Large intestine (tissue), 3 donors: ENCODE measurements around the gene PITX3. TPM values are rescaled to one million over a fixed set of nuclear protein-coding genes. Genes with fewer than 3 reads are reported as not detected.

Source experiments
- DNase-seq, 2 donors: peaks; one replicate each; pipeline versions ENCODE4 v3.0.0 to v3.0.0-alpha.2; 2013
- H3K27ac ChIP-seq: one replicate; pipeline ENCODE4 v1.5.1; 2013; ENCODE audit warnings: low read length
- H3K27me3 ChIP-seq: 2 replicates; pipeline ENCODE4 v1.6.1; 2013; ENCODE audit warnings: low read length; ENCODE audit not compliant: control insufficient read depth, insufficient read depth
- H3K36me3 ChIP-seq: 2 replicates; pipeline ENCODE4 v1.6.1; 2013; ENCODE audit warnings: low read length; ENCODE audit not compliant: control insufficient read depth, insufficient read depth
- H3K4me1 ChIP-seq: one replicate; pipeline ENCODE4 v1.6.1; 2013; ENCODE audit warnings: low read length; ENCODE audit not compliant: control insufficient read depth, insufficient read depth
- H3K4me3 ChIP-seq: one replicate; pipeline ENCODE4 v1.5.1; 2013; ENCODE audit warnings: low read length
- H3K9me3 ChIP-seq: one replicate; pipeline ENCODE4 v1.6.1; 2013; ENCODE audit warnings: mild to moderate bottlenecking, low read depth, low read length, moderate library complexity; ENCODE audit not compliant: control insufficient read depth
- WGBS: methylation state at CpG from one replicate; pipeline ENCODE4 v1.1.5; 2013; ENCODE audit warnings: low lambda C conversion rate; ENCODE audit not compliant: insufficient coverage; 5-methylcytosine and 5-hydroxymethylcytosine counted together
- polyA plus RNA-seq: library from polyadenylated mRNA; unstranded; fragments of 120-200 nt; gene quantifications from one replicate; pipeline ENCODE4 v1.2.1, GENCODE V29; 2013

PITX3 gene
- polyA plus RNA-seq, 1 donor: not detected

GRCh38 chr10:102240467-102241031, 763 bp downstream of the PITX3 start:
- WGBS: no CpG with 5 or more reads among the region's 39 CpGs
- Histone ChIP-seq H3K4me3 (peak overlapping the region; percentile 55), H3K36me3 (no peaks in the 10 kb centered on the region), H3K9me3 (peaks cover 4% of the 10 kb centered on the region), H3K27me3 (peaks cover 69% of the 10 kb centered on the region), H3K27ac (no peak overlapping the region), H3K4me1 (peaks cover 15% of the 10 kb centered on the region)
- DNase-seq: no peak

DNA sequence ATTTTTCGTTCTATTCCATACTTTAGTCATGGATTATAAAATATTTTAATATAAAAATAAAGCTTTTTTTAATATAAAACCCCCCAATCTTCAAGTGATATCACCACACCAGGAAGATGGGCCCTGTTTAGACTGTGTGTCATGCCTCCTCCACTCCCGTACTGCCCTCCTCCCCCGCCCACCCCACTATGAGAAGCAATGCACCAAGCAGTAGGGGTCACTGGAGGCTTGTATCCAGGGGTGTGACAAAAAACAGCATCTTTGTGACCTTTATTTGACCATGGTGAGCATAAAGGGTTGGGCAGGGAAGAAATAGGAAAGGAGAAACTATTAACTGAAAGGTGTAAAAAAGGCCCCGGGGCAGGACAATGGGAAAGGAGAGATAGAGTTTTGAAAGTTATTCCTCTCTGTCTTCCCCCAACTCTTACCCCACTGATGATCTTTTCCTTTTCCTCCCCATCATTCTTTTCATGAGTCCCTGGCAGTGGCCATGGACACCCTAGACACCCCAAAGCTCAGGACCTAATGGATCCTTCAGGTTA, 3.5 kb downstream of the PITX3 start:
- H3K36me3 ChIP-seq: no peaks in the 10 kb centered on the region
- H3K27me3 ChIP-seq: peaks cover 90% of the 10 kb centered on the region
- H3K9me3 ChIP-seq: peaks cover 4% of the 10 kb centered on the region
- 88% methylated on average over 1 of the region's 4 CpGs for WGBS
- H3K27ac ChIP-seq: no peak overlapping the region
- peaks cover 15% of the 10 kb centered on the region for H3K4me1 ChIP-seq
- no peak for DNase-seq
- H3K4me3 ChIP-seq: no peak overlapping the region

DNA sequence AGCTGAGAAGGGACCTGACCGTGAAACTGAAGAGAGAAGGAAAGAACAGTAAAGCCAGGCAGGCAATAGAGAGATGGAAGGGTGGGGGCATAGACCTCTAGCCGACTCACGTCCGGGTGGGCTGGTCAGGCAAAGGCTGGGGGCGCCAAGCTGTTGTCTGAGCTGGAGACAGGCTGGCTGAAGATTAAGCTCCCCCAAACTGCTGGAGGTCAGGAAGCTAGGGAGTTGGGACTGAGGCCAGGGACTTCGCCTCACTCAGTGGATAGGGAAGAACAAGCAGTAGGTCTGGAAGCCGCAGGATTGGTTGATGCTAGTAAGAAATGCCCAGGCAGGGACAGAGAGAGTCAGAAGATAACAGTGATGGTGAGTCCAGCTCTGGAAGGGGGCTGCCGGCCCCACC, 5.3 kb downstream of the PITX3 start:
- 46% methylated on average over 2 of the region's 8 CpGs for WGBS
- H3K36me3 ChIP-seq: no peaks in the 10 kb centered on the region
- peaks cover 94% of the 10 kb centered on the region for H3K27me3 ChIP-seq
- H3K4me3 ChIP-seq: no peak overlapping the region
- DNase-seq: no peak
- peaks cover 6% of the 10 kb centered on the region for H3K9me3 ChIP-seq
- no peak overlapping the region for H3K27ac ChIP-seq
- H3K4me1 ChIP-seq: peaks cover 6% of the 10 kb centered on the region

- no peak for DNase-seq
- no CpG with 5 or more reads among the region's 1 CpG for WGBS
- H3K9me3 ChIP-seq: peaks cover 9% of the 10 kb centered on the region
- peaks cover 3% of the 10 kb centered on the region for H3K4me1 ChIP-seq
- no peaks in the 10 kb centered on the region for H3K36me3 ChIP-seq
- H3K27me3 ChIP-seq: peaks cover 93% of the 10 kb centered on the region
- H3K4me3 ChIP-seq: no peak overlapping the region
- H3K27ac ChIP-seq: no peak overlapping the region
Measured at GRCh38 chr10:102235598-102235920, 5.8 kb downstream of the PITX3 start.

- peaks cover 93% of the 10 kb centered on the region for H3K27me3 ChIP-seq
- no peak for DNase-seq
Measured at GRCh38 chr10:102234888-102235597, 6.3 kb downstream of the PITX3 start.

GRCh38 chr10:102233997-102234396, 7.3 kb downstream of the PITX3 start:
- Histone ChIP-seq H3K4me1 (peaks cover 10% of the 10 kb centered on the region), H3K27ac (no peak overlapping the region), H3K27me3 (peaks cover 92% of the 10 kb centered on the region), H3K4me3 (no peak overlapping the region), H3K9me3 (peaks cover 14% of the 10 kb centered on the region), H3K36me3 (no peaks in the 10 kb centered on the region)
- no CpG with 5 or more reads among the region's 1 CpG for WGBS
- DNase-seq: no peak

More at GRCh38 chr10:102234888-102235597, 6.3 kb downstream of the PITX3 start:
- Histone ChIP-seq H3K36me3 (no peaks in the 10 kb centered on the region), H3K9me3 (peaks cover 14% of the 10 kb centered on the region), H3K27ac (no peak overlapping the region), H3K4me3 (no peak overlapping the region), H3K4me1 (peaks cover 7% of the 10 kb centered on the region)
- WGBS: 75% methylated on average over 2 of the region's 12 CpGs

DNA sequence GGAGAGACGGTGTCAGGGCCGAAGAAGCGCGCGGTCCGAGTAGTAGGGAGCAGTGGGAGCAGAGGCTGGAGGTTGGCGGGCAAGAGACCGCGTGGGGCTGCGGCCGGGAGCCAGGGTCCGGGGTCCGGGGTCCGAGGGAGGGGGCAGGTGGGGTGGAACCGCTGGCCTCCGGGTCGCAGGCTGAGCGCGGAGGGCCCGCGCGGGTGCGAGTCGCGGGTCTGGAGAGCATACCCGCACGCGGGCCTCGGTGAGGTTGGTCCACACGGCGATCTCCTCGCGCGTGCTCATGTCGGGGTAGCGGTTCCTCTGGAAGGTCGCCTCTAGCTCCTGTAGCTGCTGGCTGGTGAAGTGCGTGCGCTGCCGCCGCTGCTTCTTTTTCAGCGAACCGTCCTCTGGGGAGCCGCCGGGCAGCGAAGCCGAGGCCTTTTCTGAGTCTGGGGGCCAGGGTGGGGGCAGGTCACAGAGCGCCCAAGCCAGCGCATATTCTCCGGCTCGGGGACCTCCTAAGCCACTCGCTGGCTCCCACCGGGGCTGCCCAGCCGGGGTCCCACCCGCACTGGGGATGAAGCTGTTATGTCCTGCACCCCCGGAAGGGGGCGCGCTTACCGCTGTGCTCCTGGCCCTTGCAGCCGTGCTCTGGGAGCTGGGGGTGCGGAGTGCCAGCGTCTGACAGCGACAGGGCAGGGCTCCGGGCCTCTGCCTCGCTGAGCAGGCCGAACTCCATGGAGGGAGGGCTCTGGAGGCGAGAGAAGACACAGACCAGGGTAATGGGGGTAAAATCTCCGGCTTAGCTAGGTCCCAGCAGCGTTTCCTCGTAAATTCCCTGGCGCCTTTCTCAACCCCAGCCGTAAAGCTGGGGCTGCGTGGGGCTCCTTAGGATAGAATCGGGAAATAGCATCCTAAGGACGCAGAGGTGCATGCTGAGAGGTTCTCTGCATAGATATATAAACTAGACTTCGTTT, 9.7 kb downstream of the PITX3 start:
- H3K4me3 ChIP-seq: peak overlapping the region; percentile 31
- peak in 1 of 2 donors; percentile 30 for DNase-seq
- peaks cover 92% of the 10 kb centered on the region for H3K27me3 ChIP-seq
- WGBS: no CpG with 5 or more reads among the region's 76 CpGs
- H3K36me3 ChIP-seq: no peaks in the 10 kb centered on the region
- H3K9me3 ChIP-seq: peaks cover 14% of the 10 kb centered on the region
- H3K4me1 ChIP-seq: peaks cover 13% of the 10 kb centered on the region
- no peak overlapping the region for H3K27ac ChIP-seq

GRCh38 chr10:102230861-102231356, 10.4 kb downstream of the PITX3 start:
- H3K4me3 ChIP-seq: peak overlapping the region; percentile 31
- H3K27me3 ChIP-seq: peaks cover 89% of the 10 kb centered on the region
- H3K4me1 ChIP-seq: peaks cover 18% of the 10 kb centered on the region
- no peak overlapping the region for H3K27ac ChIP-seq
- no peaks in the 10 kb centered on the region for H3K36me3 ChIP-seq
- peaks cover 20% of the 10 kb centered on the region for H3K9me3 ChIP-seq
- WGBS: 0% methylated on average over 4 of the region's 52 CpGs
- peak in 1 of 2 donors; percentile 47 for DNase-seq

DNA sequence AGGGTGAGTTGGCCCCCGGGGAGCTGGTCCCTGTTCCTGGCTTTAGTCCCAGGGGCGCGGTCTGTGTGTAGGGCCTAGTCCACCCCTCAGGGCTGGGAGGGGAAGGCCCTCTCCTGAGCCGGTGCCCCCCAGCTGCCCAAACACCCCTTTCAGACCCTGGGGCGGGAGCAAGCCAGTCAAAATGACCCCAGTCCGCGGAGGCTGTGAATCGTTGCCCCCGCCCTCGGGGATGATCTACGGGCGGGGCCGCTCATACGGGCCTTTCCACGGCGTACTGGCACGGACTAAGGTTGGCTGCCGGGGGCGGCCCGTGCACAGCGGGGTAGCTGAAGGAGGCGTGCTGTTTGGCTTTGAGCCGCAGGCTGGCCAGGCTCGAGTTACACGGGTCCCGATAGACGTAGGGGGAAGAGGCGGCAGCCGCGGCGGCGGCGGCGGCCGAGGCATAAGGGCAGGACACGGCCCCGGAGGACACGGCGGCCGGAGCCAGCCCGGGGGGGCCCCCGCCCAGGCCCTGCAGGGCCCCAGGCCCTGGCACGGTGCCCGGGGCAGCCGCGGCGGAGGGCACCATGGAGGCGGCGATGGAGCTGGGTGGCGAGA, 10.9 kb downstream of the PITX3 start:
- no peaks in the 10 kb centered on the region for H3K36me3 ChIP-seq
- H3K4me3 ChIP-seq: peak overlapping the region; percentile 31
- peaks cover 85% of the 10 kb centered on the region for H3K27me3 ChIP-seq
- WGBS: no CpG with 5 or more reads among the region's 50 CpGs
- no peak overlapping the region for H3K27ac ChIP-seq
- peaks cover 20% of the 10 kb centered on the region for H3K9me3 ChIP-seq
- peak in 1 of 2 donors; percentile 34 for DNase-seq
- H3K4me1 ChIP-seq: peaks cover 18% of the 10 kb centered on the region
